B cell (primary cell): Measurements from ENCODE around the gene AEBP2. TPM values are rescaled to one million over a fixed set of nuclear protein-coding genes. Genes with fewer than 3 reads are reported as not detected.
"Not testable (repeated sequence)": the region's sequence is repeated elsewhere in the genome, so short reads cannot be mapped to it uniquely, and the experiment has no call there.

Source experiments
- ATAC-seq: fragments of 200-7000 bp; cut with Tn5 transposase; one replicate; pipeline ENCODE4 v1.10.0; 2021; ENCODE audit warnings: low read depth, mild to moderate bottlenecking, moderate number of reproducible peaks, moderate library complexity
- CTCF ChIA-PET: fragments of 350-600 bp; sonication (Branson Sonifier 250); formaldehyde crosslinking; loops from one replicate; lab custom pipeline; 2021; ENCODE audit warnings: antibody characterized with exemption, inconsistent platforms; lab: Charles Lee
- POLR2A ChIA-PET: fragments of 350-600 bp; sonication (Branson Sonifier 250); formaldehyde crosslinking; loops from one replicate; lab custom pipeline; 2021; ENCODE audit warnings: antibody characterized with exemption; lab: Charles Lee
- DNase-seq: peaks from one replicate; pipeline ENCODE4 v3.0.0; 2013
- H2AFZ ChIP-seq: 2 replicates; pipeline ENCODE4 v1.6.1; 2012; ENCODE audit warnings: mild to moderate bottlenecking, low read depth, low read length; ENCODE audit not compliant: insufficient read depth, poor library complexity, severe bottlenecking
- H3K27ac ChIP-seq, 2 donors: 1 replicate in 1 of 2; 2 replicates in 1 of 2; pipeline ENCODE4 v1.5.1; 2012 to 2013; ENCODE audit warnings: low read length in 2 of 2, mild to moderate bottlenecking in 2 of 2, moderate library complexity in 1 of 2
- H3K27me3 ChIP-seq, 4 experiments: fragments of 200-600 bp in 1 of 4; sonication (generic) in 1 of 4; replicated peaks in 1 of 4; 1 replicate in 2 of 4; 2 replicates in 2 of 4; pipeline versions ENCODE4 v1.6.1 to v1.7.0; 2013 to 2016; ENCODE audit warnings: low read length in 3 of 4, mild to moderate bottlenecking in 2 of 4, mixed read lengths in 1 of 4, moderate library complexity in 1 of 4; ENCODE audit not compliant: insufficient read depth in 4 of 4, control insufficient read depth in 3 of 4; ENCODE audit errors: control extremely low read depth in 1 of 4
- H3K36me3 ChIP-seq, 2 experiments: replicated peaks in 1 of 2; 1 replicate in 1 of 2; 2 replicates in 1 of 2; pipeline versions ENCODE4 v1.6.1 to v1.7.1; 2013; ENCODE audit warnings: low read length in 1 of 2; ENCODE audit not compliant: insufficient read depth in 2 of 2, control insufficient read depth in 1 of 2; ENCODE audit errors: control extremely low read depth in 1 of 2, extremely low read depth in 1 of 2
- H3K4me1 ChIP-seq, 2 donors: fragments of 200-600 bp in 1 of 2; sonication (generic) in 1 of 2; 1 replicate in 1 of 2; 2 replicates in 1 of 2; pipeline versions ENCODE4 v1.5.1 to v1.6.1; 2013 to 2017; ENCODE audit warnings: low read length in 2 of 2; ENCODE audit not compliant: control insufficient read depth in 2 of 2, insufficient read depth in 2 of 2
- H3K4me2 ChIP-seq: replicated peaks from 2 replicates; pipeline ENCODE3; 2012; ENCODE audit warnings: mild to moderate bottlenecking, low read depth, low read length; ENCODE audit not compliant: poor library complexity, severe bottlenecking
- H3K4me3 ChIP-seq, 5 experiments: fragments of 200-600 bp in 1 of 5; sonication (generic) in 1 of 5; 1 replicate in 3 of 5; 2 replicates in 2 of 5; pipeline versions ENCODE4 v1.5.1 to v1.7.0; 2011 to 2016; ENCODE audit warnings: low read length in 4 of 5, mild to moderate bottlenecking in 4 of 5, low read depth in 2 of 5, control low read depth in 1 of 5, moderate library complexity in 1 of 5; ENCODE audit not compliant: insufficient read depth in 1 of 5; ENCODE audit errors: control extremely low read depth in 1 of 5, extremely low read depth in 1 of 5
- H3K79me2 ChIP-seq: fragments of 200-600 bp; sonication (generic); one replicate; pipeline ENCODE4 v1.6.0; 2016; ENCODE audit warnings: low read length; ENCODE audit not compliant: control insufficient read depth, insufficient read depth
- H3K9ac ChIP-seq: fragments of 200-600 bp; sonication (generic); 2 replicates; pipeline ENCODE4 v1.6.1; 2017; ENCODE audit warnings: mild to moderate bottlenecking, low read length, moderate library complexity
- H3K9me3 ChIP-seq, 3 donors: one replicate each; pipeline versions ENCODE4 v1.6.1 to v1.7.1; 2013; ENCODE audit warnings: low read length in 2 of 3; ENCODE audit not compliant: control insufficient read depth in 2 of 3, insufficient read depth in 1 of 3; ENCODE audit errors: control extremely low read depth in 1 of 3
- H4K20me1 ChIP-seq: 2 replicates; pipeline ENCODE4 v1.6.0; 2012; ENCODE audit warnings: mild to moderate bottlenecking, low read length; ENCODE audit not compliant: insufficient read depth, control insufficient read depth, poor library complexity, severe bottlenecking
- H3K27ac Mint-ChIP-seq: one replicate; pipeline ENCODE4 v1.8.0; 2021; ENCODE audit warnings: mixed read lengths
- H3K27me3 Mint-ChIP-seq: one replicate; pipeline ENCODE4 v1.8.0; 2021; ENCODE audit warnings: mixed read lengths
- H3K4me1 Mint-ChIP-seq: one replicate; pipeline ENCODE4 v1.8.0; 2021; ENCODE audit warnings: mixed read lengths
- H3K4me3 Mint-ChIP-seq: one replicate; pipeline ENCODE4 v1.8.0; 2021; ENCODE audit warnings: mixed read lengths
- H3K9me3 Mint-ChIP-seq: one replicate; pipeline ENCODE4 v1.8.0; 2022; ENCODE audit warnings: mixed read lengths; ENCODE audit not compliant: insufficient read depth
- EZH2 ChIP-seq: IDR thresholded peaks from 2 replicates; pipeline ENCODE4 v1.6.1; 2012; ENCODE audit warnings: borderline replicate concordance, low read depth, mild to moderate bottlenecking, moderate library complexity, low read length; ENCODE audit not compliant: insufficient read depth, poor library complexity, severe bottlenecking
- WGBS: methylation state at CpG from one replicate; pipeline ENCODE4 v1.1.5; 2013; ENCODE audit warnings: missing lambda C conversion rate; ENCODE audit not compliant: insufficient coverage; 5-methylcytosine and 5-hydroxymethylcytosine counted together
- intact Hi-C: fragments of 100-400 bp; cut with micrococcal nuclease; formaldehyde crosslinking; loops from one replicate; pipeline ENCODE4 v1.10.0; 2022
- polyA plus RNA-seq: library from polyadenylated mRNA; depleted of rRNA; stranded (reverse); fragments of >200 nt; gene quantifications from 2 replicates; pipeline ENCODE4 v1.2.3, GENCODE V29; 2012
- total RNA-seq, 2 donors: library from RNA; stranded (reverse); fragments of 120-200 nt in 1 of 2; gene quantifications; 1 replicate in 1 of 2; 2 replicates in 1 of 2; pipeline versions ENCODE4 v1.2.3 to v1.2.4, GENCODE V29; 2013 to 2022
- TF ChIP-seq, protein P1 (sequence below): fragments of 200-600 bp; IDR thresholded peaks from one replicate; pipeline ENCODE4 v1.8.0; 2022; ENCODE audit warnings: antibody characterized with exemption, mild to moderate bottlenecking

The AEBP2 gene
- total and polyA plus RNA-seq, 2 donors (not counting 1 experiment from before 2014, with no cell fraction given) = 12.1 to 67.8 TPM

DNA sequence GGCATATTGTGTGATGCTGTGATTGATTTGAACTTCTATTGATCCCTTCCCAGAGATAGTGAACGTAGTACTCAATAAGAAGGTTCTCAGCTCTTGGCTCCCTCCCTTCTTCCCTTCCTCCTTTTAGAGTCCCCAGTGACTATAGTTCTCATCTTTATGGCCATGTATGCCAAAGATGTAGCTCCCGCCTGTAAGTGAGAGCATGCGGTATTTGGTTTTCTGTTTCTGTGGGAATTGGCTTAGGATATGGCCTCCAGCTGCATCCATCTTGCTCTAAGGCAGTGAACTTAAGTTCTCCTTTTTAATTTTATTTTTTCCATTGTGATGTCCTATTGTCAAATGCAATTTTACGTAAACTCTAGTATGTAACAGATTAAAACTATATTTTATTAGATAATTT lies 109.5 kb downstream of the AEBP2 start:
- ChIA-PET CTCF (no interaction called here), POLR2A (no interaction called here)
- TF ChIP-seq EZH2 = no peak
- TF ChIP-seq, protein P1, sequence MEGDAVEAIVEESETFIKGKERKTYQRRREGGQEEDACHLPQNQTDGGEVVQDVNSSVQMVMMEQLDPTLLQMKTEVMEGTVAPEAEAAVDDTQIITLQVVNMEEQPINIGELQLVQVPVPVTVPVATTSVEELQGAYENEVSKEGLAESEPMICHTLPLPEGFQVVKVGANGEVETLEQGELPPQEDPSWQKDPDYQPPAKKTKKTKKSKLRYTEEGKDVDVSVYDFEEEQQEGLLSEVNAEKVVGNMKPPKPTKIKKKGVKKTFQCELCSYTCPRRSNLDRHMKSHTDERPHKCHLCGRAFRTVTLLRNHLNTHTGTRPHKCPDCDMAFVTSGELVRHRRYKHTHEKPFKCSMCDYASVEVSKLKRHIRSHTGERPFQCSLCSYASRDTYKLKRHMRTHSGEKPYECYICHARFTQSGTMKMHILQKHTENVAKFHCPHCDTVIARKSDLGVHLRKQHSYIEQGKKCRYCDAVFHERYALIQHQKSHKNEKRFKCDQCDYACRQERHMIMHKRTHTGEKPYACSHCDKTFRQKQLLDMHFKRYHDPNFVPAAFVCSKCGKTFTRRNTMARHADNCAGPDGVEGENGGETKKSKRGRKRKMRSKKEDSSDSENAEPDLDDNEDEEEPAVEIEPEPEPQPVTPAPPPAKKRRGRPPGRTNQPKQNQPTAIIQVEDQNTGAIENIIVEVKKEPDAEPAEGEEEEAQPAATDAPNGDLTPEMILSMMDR = no peak
- DNase-seq (no peak), ATAC-seq (no peak)
- Mint-ChIP-seq H3K27ac (no peak overlapping the region), H3K9me3 (no peaks in the 10 kb centered on the region), H3K4me1 (peaks cover 4% of the 10 kb centered on the region), H3K27me3 (no peaks in the 10 kb centered on the region), H3K4me3 (no peak overlapping the region)
- no peaks in the 10 kb centered on the region for H3K27me3 ChIP-seq
- no peak overlapping the region for H3K9ac ChIP-seq
- H3K4me1 ChIP-seq = no peaks in the 10 kb centered on the region
- no peaks in the 10 kb centered on the region for H4K20me1 ChIP-seq
- no peak overlapping the region for H3K27ac ChIP-seq
- WGBS = no CpG with 5 or more reads among the region's 4 CpGs
- intact Hi-C loops = no loop called here
- no peak overlapping the region for H3K4me3 ChIP-seq
- peaks cover 3 to 6% of the 10 kb centered on the region in 2 experiments for H3K36me3 ChIP-seq
- no peak overlapping the region for H2AFZ ChIP-seq
- H3K9me3 ChIP-seq = no peaks in the 10 kb centered on the region
- no peak overlapping the region for H3K4me2 ChIP-seq
- H3K79me2 ChIP-seq = no peaks in the 10 kb centered on the region

DNA sequence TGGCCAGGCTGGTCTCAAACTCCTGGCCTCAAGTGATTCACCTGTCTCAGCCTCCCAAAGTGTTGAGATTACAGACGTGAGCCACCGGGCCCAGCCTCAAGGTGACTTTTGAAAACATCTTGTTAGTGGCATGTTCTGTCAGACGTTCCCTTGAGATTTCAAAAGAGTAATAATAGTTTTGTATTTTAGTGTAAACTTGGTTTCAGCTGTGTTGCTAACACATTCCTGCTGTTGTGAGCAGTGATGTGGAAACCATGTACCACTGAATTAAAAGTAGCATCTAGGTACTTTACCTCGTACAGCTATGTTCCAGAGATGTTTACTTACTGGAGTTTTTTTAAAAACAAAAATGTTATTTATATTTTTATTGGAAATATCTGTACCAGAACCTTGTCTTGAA lies 111.3 kb downstream of the AEBP2 start:
- Histone ChIP-seq H3K4me2 (no peak overlapping the region), H3K4me3 (no peak overlapping the region), H3K9me3 (no peaks in the 10 kb centered on the region), H3K9ac (no peak overlapping the region), H3K27ac (no peak overlapping the region), H3K27me3 (no peaks in the 10 kb centered on the region), H3K4me1 (no peaks in the 10 kb centered on the region), H4K20me1 (no peaks in the 10 kb centered on the region), H3K79me2 (no peaks in the 10 kb centered on the region), H2AFZ (no peak overlapping the region), H3K36me3 (peaks cover 3 to 6% of the 10 kb centered on the region in 2 experiments)
- ChIA-PET CTCF (no interaction called here), POLR2A (no interaction called here)
- H3K4me1 Mint-ChIP-seq = peaks cover 4% of the 10 kb centered on the region
- ATAC-seq = no peak
- intact Hi-C loops = no loop called here
- no peak for DNase-seq
- TF ChIP-seq, protein P1 = no peak
- no peak for TF ChIP-seq EZH2
- WGBS = 59% methylated on average over 3 of the region's 4 CpGs
- no peaks in the 10 kb centered on the region for H3K9me3 Mint-ChIP-seq
- H3K27ac Mint-ChIP-seq = no peak overlapping the region
- H3K27me3 Mint-ChIP-seq = no peaks in the 10 kb centered on the region
- no peak overlapping the region for H3K4me3 Mint-ChIP-seq

DNA sequence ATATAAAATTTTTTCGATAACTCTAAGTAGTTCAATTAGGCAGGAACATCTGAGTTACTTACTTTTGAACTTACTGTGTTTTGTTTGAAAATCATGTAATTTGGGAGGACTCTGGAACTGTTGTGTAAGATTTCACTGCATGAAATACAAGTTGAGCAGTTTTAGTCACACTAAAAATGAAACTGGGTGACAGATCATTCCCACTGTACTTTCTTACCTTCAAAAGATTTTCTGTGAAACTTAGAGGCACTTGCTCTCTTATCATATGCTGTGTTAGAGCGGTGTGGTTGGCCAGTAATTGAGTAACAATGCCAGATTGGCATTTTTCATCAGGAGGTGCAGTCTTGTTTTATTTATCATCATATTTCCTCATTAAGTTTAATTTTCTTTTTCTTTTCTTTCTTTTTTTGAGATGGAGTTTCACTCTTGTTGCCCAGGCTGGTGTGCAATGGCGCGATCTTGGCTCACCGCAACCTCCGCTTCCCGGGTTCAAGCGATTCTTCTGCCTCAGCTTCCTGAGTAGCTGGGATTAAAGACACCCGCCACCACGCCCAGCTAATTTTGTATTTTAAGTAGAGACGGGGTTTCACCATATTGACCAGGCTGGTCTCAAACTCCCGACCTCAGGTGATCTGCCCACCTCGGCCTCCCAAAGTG lies 113.3 kb downstream of the AEBP2 start:
- DNase-seq, H2AFZ ChIP-seq, H3K27ac ChIP-seq, H3K9me3 Mint-ChIP-seq, POLR2A ChIA-PET, H4K20me1 ChIP-seq, H3K27ac Mint-ChIP-seq, H3K79me2 ChIP-seq, intact Hi-C loops, H3K9me3 ChIP-seq, H3K27me3 Mint-ChIP-seq, H3K4me3 Mint-ChIP-seq, H3K4me1 ChIP-seq, H3K36me3 ChIP-seq, CTCF ChIA-PET, H3K4me3 ChIP-seq, H3K9ac ChIP-seq, H3K27me3 ChIP-seq, ATAC-seq, H3K4me2 ChIP-seq, H3K4me1 Mint-ChIP-seq: not testable (repeated sequence)
- 95% methylated on average over 10 of the region's 13 CpGs for WGBS
